Measurements from ENCODE around the gene MRPS21. TPM values are rescaled to one million over a fixed set of nuclear protein-coding genes. Genes with fewer than 3 reads are reported as not detected.

MRPS21 gene
- total RNA-seq, 4 donors from 2014 or later, result 31.4 to 55.5 (median 44.3) TPM

- 56 to 68% methylated on average over 6 of the region's 6 CpGs for WGBS, 2 donors
- Histone ChIP-seq H3K27me3 (no peaks in the 10 kb centered on the region), H3K27ac (peak overlapping the region; percentile 78 to 90 (median 88)), H3K4me3 (no peak overlapping the region), H3K9me3 (no peaks in the 10 kb centered on the region), H3K4me1 (peaks cover 0 to 26% (median 9%) of the 10 kb centered on the region in 4 donors), H3K36me3 (peaks cover 0 to 12% (median 0%) of the 10 kb centered on the region in 3 donors)
- no peak for DNase-seq (ENCODE audit: low spot score in 2 of 2)
- TF ChIP-seq EP300 (IDR thresholded peaks at IDR 0.05) (no peak), POLR2A (IDR thresholded peaks at IDR 0.05) (no peak), CTCF (IDR thresholded peaks at IDR 0.05) (no peak)
These were observed 13.4 kb upstream of the MRPS21 start for GRCh38 chr1:150280138-150280707.

- WGBS, 2 donors, result 2 to 3% methylated on average over 15 of the region's 15 CpGs
- Histone ChIP-seq H3K36me3 (peaks cover 0 to 17% (median 0%) of the 10 kb centered on the region in 3 donors), H3K4me1 (peaks cover 0 to 26% (median 9%) of the 10 kb centered on the region in 4 donors), H3K9me3 (no peaks in the 10 kb centered on the region), H3K27ac (peak overlapping the region; percentile 78 to 90 (median 88)), H3K4me3 (peak overlapping the region; percentile 40 to 68 (median 54)), H3K27me3 (no peaks in the 10 kb centered on the region)
- peak; percentile 60 to 82 for DNase-seq (ENCODE audit: low spot score in 2 of 2)
- TF ChIP-seq CTCF (IDR thresholded peaks at IDR 0.05) (peak; percentile 70 to 81 (median 73)), POLR2A (IDR thresholded peaks at IDR 0.05) (no peak), EP300 (IDR thresholded peaks at IDR 0.05) (no peak)
These were observed 12.4 kb upstream of the MRPS21 start for GRCh38 chr1:150281221-150281757.

GRCh38 chr1:150281758-150282557 lies 11.7 kb upstream of the MRPS21 start, which contains the start of gene CIART:
CIART (plus strand) TSS chr1:150282554; CDS start chr1:150283268, 714 bp downstream.
- H3K4me1 ChIP-seq, result peaks cover 0 to 26% (median 9%) of the 10 kb centered on the region in 4 donors
- peak; percentile 60 to 84 for TF ChIP-seq EP300 (IDR thresholded peaks at IDR 0.05)
- no peak for TF ChIP-seq CTCF (IDR thresholded peaks at IDR 0.05)

GRCh38 chr1:150282558-150282958 lies 11.1 kb upstream of the MRPS21 start:
- H3K36me3 ChIP-seq, result peaks cover 0 to 30% (median 0%) of the 10 kb centered on the region in 3 donors
- no peaks in the 10 kb centered on the region for H3K27me3 ChIP-seq
- TF ChIP-seq POLR2A (IDR thresholded peaks at IDR 0.05) (peak in 1 of 2 donors; percentile 44), CTCF (IDR thresholded peaks at IDR 0.05) (no peak), EP300 (IDR thresholded peaks at IDR 0.05) (peak; percentile 10 to 56)
- H3K27ac ChIP-seq, result peak overlapping the region; percentile 50 to 90 (median 88)
- DNase-seq (ENCODE audit: low spot score in 2 of 2), result peak in 1 of 2 donors; percentile 46
- WGBS, 2 donors, result 5 to 8% methylated on average over 21 of the region's 21 CpGs
- peak overlapping the region; percentile 40 to 68 (median 54) for H3K4me3 ChIP-seq
- peaks cover 0 to 26% (median 9%) of the 10 kb centered on the region in 4 donors for H3K4me1 ChIP-seq
- H3K9me3 ChIP-seq, result no peaks in the 10 kb centered on the region

More at GRCh38 chr1:150281758-150282557, 11.7 kb upstream of the MRPS21 start, which contains the start of gene CIART:
- Histone ChIP-seq H3K36me3 (peaks cover 0 to 24% (median 0%) of the 10 kb centered on the region in 3 donors), H3K27ac (peak within 1 kb of the TSS; percentile 78 to 90 (median 88)), H3K9me3 (no peaks in the 10 kb centered on the region), H3K27me3 (no peaks in the 10 kb centered on the region), H3K4me3 (peak within 1 kb of the TSS; percentile 40 to 68 (median 54))
- DNase-seq (ENCODE audit: low spot score in 2 of 2), result peak; percentile 92 to 96
- 1% methylated on average over 44 to 46 of the region's 46 CpGs for WGBS, 2 donors
